ENCODE results near the gene CSNK1G1. TPM values are rescaled to one million over a fixed set of nuclear protein-coding genes. Genes with fewer than 3 reads are reported as not detected.
"Not testable (repeated sequence)": the region's sequence is repeated elsewhere in the genome, so short reads cannot be mapped to it uniquely, and the experiment has no call there.

The CSNK1G1 gene
- total RNA-seq, 4 donors from 2014 or later: 16.5 to 41.8 (median 33.3) TPM

GRCh38 chr15:64340355-64340754 lies 15.6 kb downstream of the CSNK1G1 start:
- Histone ChIP-seq H3K9me3 (no peaks in the 10 kb centered on the region), H3K27me3 (no peaks in the 10 kb centered on the region), H3K36me3 (no peaks in the 10 kb centered on the region), H3K4me3 (no peak overlapping the region), H3K27ac (no peak overlapping the region), H3K4me1 (no peaks in the 10 kb centered on the region)
- DNase-seq: no peak
- intact Hi-C loops (cut with DNase I; ENCODE audit: low total_unique reads): no loop called here
- TF ChIP-seq CTCF (IDR thresholded peaks at IDR 0.05): no peak
- TF ChIP-seq POLR2A (IDR thresholded peaks at IDR 0.05): no peak

- H3K4me3 ChIP-seq: no peak overlapping the region
Observed at GRCh38 chr15:64337761-64338160, 18.2 kb downstream of the CSNK1G1 start.

GRCh38 chr15:64333986-64334929 lies 21.7 kb downstream of the CSNK1G1 start:
- H3K27ac ChIP-seq: no peak overlapping the region
- H3K36me3 ChIP-seq: no peaks in the 10 kb centered on the region
- H3K9me3 ChIP-seq: no peaks in the 10 kb centered on the region
- no peaks in the 10 kb centered on the region for H3K4me1 ChIP-seq
- H3K27me3 ChIP-seq: no peaks in the 10 kb centered on the region
- intact Hi-C loops (cut with DNase I; ENCODE audit: low total_unique reads): no loop called here
- TF ChIP-seq CTCF (IDR thresholded peaks at IDR 0.05) (no peak), POLR2A (IDR thresholded peaks at IDR 0.05) (no peak)
- DNase-seq: no peak
- H3K4me3 ChIP-seq: no peak overlapping the region

More at GRCh38 chr15:64337761-64338160, 18.2 kb downstream of the CSNK1G1 start:
- Histone ChIP-seq H3K36me3 (no peaks in the 10 kb centered on the region), H3K9me3 (no peaks in the 10 kb centered on the region), H3K27me3 (no peaks in the 10 kb centered on the region), H3K4me1 (no peaks in the 10 kb centered on the region), H3K27ac (no peak overlapping the region)
- TF ChIP-seq POLR2A (IDR thresholded peaks at IDR 0.05) (no peak), CTCF (IDR thresholded peaks at IDR 0.05) (no peak)
- intact Hi-C loops (cut with DNase I; ENCODE audit: low total_unique reads): no loop called here
- DNase-seq: no peak

DNA sequence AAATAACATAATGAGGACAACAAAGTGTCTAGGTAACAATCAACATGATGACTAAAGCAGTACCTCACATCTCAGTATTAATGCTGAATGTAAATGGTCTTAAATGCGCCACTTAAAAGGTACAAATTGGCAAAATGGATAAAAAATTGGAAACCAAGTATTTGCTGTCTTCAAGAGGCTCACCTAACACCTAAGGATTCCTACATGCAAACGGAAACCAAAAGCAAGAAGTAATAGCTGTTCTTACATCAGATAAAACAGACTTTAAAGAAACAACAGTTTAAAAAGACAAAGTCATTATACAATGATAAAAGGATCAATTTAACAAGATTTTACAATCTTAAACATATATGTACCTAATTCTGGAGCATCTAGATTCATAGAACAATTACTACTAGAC lies 22.5 kb downstream of the CSNK1G1 start:
- DNase-seq: no peak
- Histone ChIP-seq H3K9me3 (no peaks in the 10 kb centered on the region), H3K27me3 (no peaks in the 10 kb centered on the region), H3K4me1 (no peaks in the 10 kb centered on the region), H3K27ac (no peak overlapping the region), H3K4me3 (no peak overlapping the region), H3K36me3 (no peaks in the 10 kb centered on the region)
- TF ChIP-seq CTCF (IDR thresholded peaks at IDR 0.05): no peak
- TF ChIP-seq POLR2A (IDR thresholded peaks at IDR 0.05): no peak
- intact Hi-C loops (cut with DNase I; ENCODE audit: low total_unique reads): no loop called here

- H3K27me3 ChIP-seq; H3K9me3 ChIP-seq; H3K27ac ChIP-seq; intact Hi-C loops (cut with DNase I; ENCODE audit: low total_unique reads); H3K4me3 ChIP-seq; H3K36me3 ChIP-seq; H3K4me1 ChIP-seq; DNase-seq: not testable (repeated sequence)
Observed at GRCh38 chr15:64331668-64332067, 24.3 kb downstream of the CSNK1G1 start.

DNA sequence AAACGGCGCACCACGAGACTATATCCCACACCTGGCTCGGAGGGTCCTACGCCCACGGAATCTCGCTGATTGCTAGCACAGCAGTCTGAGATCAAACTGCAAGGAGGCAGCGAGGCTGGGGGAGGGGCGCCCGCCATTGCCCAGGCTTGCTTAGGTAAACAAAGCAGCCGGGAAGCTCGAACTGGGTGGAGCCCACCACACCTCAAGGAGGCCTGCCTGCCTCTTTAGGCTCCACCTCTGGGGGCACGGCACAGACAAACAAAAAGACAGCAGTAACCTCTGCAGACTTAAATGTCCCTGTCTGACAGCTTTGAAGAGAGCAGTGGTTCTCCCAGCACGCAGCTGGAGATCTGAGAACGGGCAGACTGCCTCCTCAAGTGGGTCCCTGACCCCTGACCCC lies 29.0 kb downstream of the CSNK1G1 start:
- H3K4me1 ChIP-seq; H3K4me3 ChIP-seq; H3K9me3 ChIP-seq; H3K36me3 ChIP-seq; H3K27ac ChIP-seq; DNase-seq; intact Hi-C loops (cut with DNase I; ENCODE audit: low total_unique reads); H3K27me3 ChIP-seq: not testable (repeated sequence)

- H3K4me3 ChIP-seq; H3K9me3 ChIP-seq; H3K36me3 ChIP-seq; DNase-seq; H3K27ac ChIP-seq; H3K4me1 ChIP-seq; intact Hi-C loops (cut with DNase I; ENCODE audit: low total_unique reads); H3K27me3 ChIP-seq: not testable (repeated sequence)
Observed at GRCh38 chr15:64326458-64326857, 29.5 kb downstream of the CSNK1G1 start.

Data from uterus (tissue), 4 donors.